Eye (tissue), 1 donor: Measurements from ENCODE around the gene KRT73.

Source experiments
- DNase-seq: peaks from one replicate; pipeline ENCODE4 v3.0.0-alpha.2; 2015

Gene KRT73

GRCh38 chr12:52645120-52645761 lies 26.9 kb upstream of the KRT73 start:
- no peak for DNase-seq

GRCh38 chr12:52644078-52644415 lies 25.7 kb upstream of the KRT73 start:
- no peak for DNase-seq

- DNase-seq, result no peak
Observed at GRCh38 chr12:52643233-52644077, 25.1 kb upstream of the KRT73 start.

GRCh38 chr12:52641468-52641867 lies 23.1 kb upstream of the KRT73 start:
- DNase-seq, result no peak

- no peak for DNase-seq
Observed at GRCh38 chr12:52637299-52637698, 18.9 kb upstream of the KRT73 start.

GRCh38 chr12:52636592-52637258 lies 18.4 kb upstream of the KRT73 start:
- DNase-seq, result no peak

GRCh38 chr12:52636189-52636588 lies 17.8 kb upstream of the KRT73 start:
- no peak for DNase-seq

- no peak for DNase-seq
Observed at GRCh38 chr12:52634266-52635056, 16.1 kb upstream of the KRT73 start.

GRCh38 chr12:52633383-52633782 lies 15.0 kb upstream of the KRT73 start:
- DNase-seq, result no peak

GRCh38 chr12:52632656-52633055 lies 14.3 kb upstream of the KRT73 start:
- no peak for DNase-seq

- DNase-seq, result no peak
Observed at GRCh38 chr12:52631676-52632459, 13.5 kb upstream of the KRT73 start.

- DNase-seq, result no peak
Observed at GRCh38 chr12:52631264-52631663, 12.9 kb upstream of the KRT73 start.

GRCh38 chr12:52630599-52631200 lies 12.3 kb upstream of the KRT73 start:
- no peak for DNase-seq

GRCh38 chr12:52630008-52630500 lies 11.7 kb upstream of the KRT73 start:
- no peak for DNase-seq

- no peak for DNase-seq
Observed at GRCh38 chr12:52629281-52630007, 11.1 kb upstream of the KRT73 start.

- no peak for DNase-seq
Observed at GRCh38 chr12:52628841-52629240, 10.5 kb upstream of the KRT73 start.

- DNase-seq, result no peak
Observed at GRCh38 chr12:52628111-52628507, 9.8 kb upstream of the KRT73 start.

GRCh38 chr12:52627395-52628110 lies 9.2 kb upstream of the KRT73 start:
- no peak for DNase-seq

- DNase-seq, result no peak
Observed at GRCh38 chr12:52622349-52622748, 4.0 kb upstream of the KRT73 start.

- DNase-seq, result no peak
Observed at GRCh38 chr12:52618866-52619265, 507 bp upstream of the KRT73 start.
